Smooth muscle cell (in vitro differentiated cells): Measurements from ENCODE around the gene ETV7. TPM values are rescaled to one million over a fixed set of nuclear protein-coding genes. Genes with fewer than 3 reads are reported as not detected.

Experiments used
- DNase-seq: peaks from one replicate; lab custom pipeline; 2025; ENCODE audit not compliant: unreplicated experiment; lab: John Stamatoyannopoulos, UW
- H2AFZ ChIP-seq: fragments of 200-600 bp; sonication (generic); 2 replicates; pipeline ENCODE4 v1.6.0; 2016; ENCODE audit warnings: antibody characterized with exemption, low read depth, mild to moderate bottlenecking
- H3F3A ChIP-seq: fragments of 200-600 bp; sonication (generic); 2 replicates; pipeline ENCODE4 v1.6.0; 2017; ENCODE audit warnings: antibody characterized with exemption, low read depth
- H3K27ac ChIP-seq: fragments of 200-600 bp; sonication (generic); 2 replicates; pipeline ENCODE4 v1.5.1; 2016; ENCODE audit warnings: low read depth, mild to moderate bottlenecking
- H3K27me3 ChIP-seq: fragments of 200-600 bp; sonication (generic); 2 replicates; pipeline ENCODE4 v1.6.1; 2016; ENCODE audit warnings: low read depth, mild to moderate bottlenecking
- H3K36me3 ChIP-seq: fragments of 200-600 bp; sonication (generic); 2 replicates; pipeline ENCODE4 v1.5.1; 2016; ENCODE audit warnings: low read depth
- H3K4me1 ChIP-seq: fragments of 200-600 bp; sonication (generic); 2 replicates; pipeline ENCODE4 v1.5.1; 2016; ENCODE audit warnings: low read depth
- H3K4me2 ChIP-seq: fragments of 200-600 bp; sonication (generic); 2 replicates; pipeline ENCODE4 v1.6.0; 2016; ENCODE audit warnings: mild to moderate bottlenecking
- H3K4me3 ChIP-seq: fragments of 200-600 bp; sonication (generic); 2 replicates; pipeline ENCODE4 v1.5.1; 2016; ENCODE audit warnings: mild to moderate bottlenecking
- H3K79me2 ChIP-seq: fragments of 200-600 bp; sonication (generic); 2 replicates; pipeline ENCODE4 v1.6.0; 2016; ENCODE audit warnings: low read depth, mild to moderate bottlenecking
- H3K9ac ChIP-seq: fragments of 200-600 bp; sonication (generic); 2 replicates; pipeline ENCODE4 v1.6.0; 2016; ENCODE audit warnings: low read depth
- H3K9me3 ChIP-seq: fragments of 200-600 bp; sonication (generic); replicated peaks from 2 replicates; pipeline ENCODE4 v1.5.1; 2016; ENCODE audit warnings: low read depth
- H4K20me1 ChIP-seq: fragments of 200-600 bp; sonication (generic); 2 replicates; pipeline ENCODE4 v1.6.0; 2016; ENCODE audit warnings: low read depth
- WGBS: methylation state at CpG from one replicate; pipeline ENCODE4 v1.1.7; 2016; ENCODE audit warnings: low lambda C conversion rate; 5-methylcytosine and 5-hydroxymethylcytosine counted together
- polyA plus RNA-seq: library from polyadenylated mRNA; unstranded; fragments of >200 nt; fragmentation: Nextera tagmentation; extraction: Ambion mirVana; gene quantifications from 2 replicates; pipeline ENCODE4 v1.2.1, GENCODE V29; 2016
- total RNA-seq: library from RNA; depleted of rRNA; stranded (reverse); fragments of >200 nt; gene quantifications from 2 replicates; pipeline ENCODE4 v1.2.3, GENCODE V29; 2014
- TF ChIP-seq, protein P1 (sequence below): fragments of 200-600 bp; sonication (generic); IDR thresholded peaks from 2 replicates; pipeline ENCODE4 v1.5.1; 2017; ENCODE audit warnings: borderline replicate concordance, mild to moderate bottlenecking, antibody characterized with exemption; ENCODE audit not compliant: insufficient read depth, poor library complexity, severe bottlenecking

Gene ETV7
- total and polyA plus RNA-seq, 2 experiments from 2014 or later, result 0.83 TPM; not detected in 1

DNA sequence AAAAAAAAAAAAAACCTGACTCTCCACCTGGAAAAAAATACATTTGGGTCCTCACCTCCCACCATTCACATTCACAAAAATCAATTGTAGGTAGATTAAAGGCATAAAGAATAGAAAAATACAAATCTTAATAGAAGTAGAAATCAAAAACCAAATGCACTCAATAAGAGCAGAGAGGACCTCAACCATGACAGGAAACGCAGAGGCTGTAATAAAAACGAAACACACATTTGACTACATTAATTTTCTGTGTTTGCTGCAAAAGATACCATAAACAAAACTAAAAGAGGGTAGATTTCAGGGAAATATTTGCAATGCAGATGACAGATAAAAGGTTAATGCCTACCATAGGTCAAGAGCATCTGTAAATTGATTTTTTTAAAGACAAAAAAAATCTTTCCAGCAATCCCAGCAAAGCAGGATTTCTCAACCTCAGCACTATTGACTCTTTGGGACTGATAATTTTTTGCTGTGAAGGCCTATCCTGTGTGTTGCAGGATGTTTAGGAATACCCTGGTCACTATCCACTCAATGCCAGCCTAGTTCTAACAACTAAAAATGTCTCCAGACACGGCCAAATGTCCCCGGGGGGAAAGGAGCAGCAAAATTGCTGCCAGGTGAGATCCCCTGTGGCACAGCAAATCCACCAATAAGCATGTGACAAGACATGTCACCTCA lies 9.1 kb downstream of the ETV7 start:
- no peak overlapping the region for H3K27ac ChIP-seq
- H3K4me3 ChIP-seq, result no peak overlapping the region
- H3K4me1 ChIP-seq, result no peaks in the 10 kb centered on the region
- no peaks in the 10 kb centered on the region for H3K36me3 ChIP-seq
- no peaks in the 10 kb centered on the region for H3K9me3 ChIP-seq
- no peaks in the 10 kb centered on the region for H3K27me3 ChIP-seq
- H3K79me2 ChIP-seq, result no peaks in the 10 kb centered on the region
- H4K20me1 ChIP-seq, result no peaks in the 10 kb centered on the region
- DNase-seq, result no peak
- H3K9ac ChIP-seq, result no peak overlapping the region
- no peaks in the 10 kb centered on the region for H3F3A ChIP-seq
- no peak overlapping the region for H2AFZ ChIP-seq
- 93% methylated on average over 4 of the region's 4 CpGs for WGBS
- H3K4me2 ChIP-seq, result no peak overlapping the region
- TF ChIP-seq, protein P1, sequence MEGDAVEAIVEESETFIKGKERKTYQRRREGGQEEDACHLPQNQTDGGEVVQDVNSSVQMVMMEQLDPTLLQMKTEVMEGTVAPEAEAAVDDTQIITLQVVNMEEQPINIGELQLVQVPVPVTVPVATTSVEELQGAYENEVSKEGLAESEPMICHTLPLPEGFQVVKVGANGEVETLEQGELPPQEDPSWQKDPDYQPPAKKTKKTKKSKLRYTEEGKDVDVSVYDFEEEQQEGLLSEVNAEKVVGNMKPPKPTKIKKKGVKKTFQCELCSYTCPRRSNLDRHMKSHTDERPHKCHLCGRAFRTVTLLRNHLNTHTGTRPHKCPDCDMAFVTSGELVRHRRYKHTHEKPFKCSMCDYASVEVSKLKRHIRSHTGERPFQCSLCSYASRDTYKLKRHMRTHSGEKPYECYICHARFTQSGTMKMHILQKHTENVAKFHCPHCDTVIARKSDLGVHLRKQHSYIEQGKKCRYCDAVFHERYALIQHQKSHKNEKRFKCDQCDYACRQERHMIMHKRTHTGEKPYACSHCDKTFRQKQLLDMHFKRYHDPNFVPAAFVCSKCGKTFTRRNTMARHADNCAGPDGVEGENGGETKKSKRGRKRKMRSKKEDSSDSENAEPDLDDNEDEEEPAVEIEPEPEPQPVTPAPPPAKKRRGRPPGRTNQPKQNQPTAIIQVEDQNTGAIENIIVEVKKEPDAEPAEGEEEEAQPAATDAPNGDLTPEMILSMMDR, result no peak

DNA sequence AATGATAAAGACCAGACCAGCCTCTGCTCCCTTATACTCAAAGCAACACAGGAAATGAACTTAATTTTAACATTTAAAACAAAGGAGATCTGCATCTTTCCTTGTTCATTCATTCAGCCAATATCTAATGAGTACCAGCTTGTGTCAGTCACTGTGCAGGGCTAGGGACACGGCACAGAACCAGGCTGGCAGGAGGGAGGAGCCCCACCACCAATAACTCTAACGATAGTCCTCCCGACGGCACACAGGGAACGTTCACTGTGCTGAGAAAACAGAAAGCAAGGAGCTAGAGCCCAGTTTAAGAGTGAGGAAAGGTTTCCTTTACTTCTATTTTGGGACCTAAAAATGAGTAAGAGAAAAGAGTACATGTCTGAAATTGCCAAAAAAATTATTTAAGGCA lies 9.9 kb downstream of the ETV7 start:
- no peaks in the 10 kb centered on the region for H3K4me1 ChIP-seq
- WGBS, result 66% methylated on average over 5 of the region's 5 CpGs
- H2AFZ ChIP-seq, result no peak overlapping the region

DNA sequence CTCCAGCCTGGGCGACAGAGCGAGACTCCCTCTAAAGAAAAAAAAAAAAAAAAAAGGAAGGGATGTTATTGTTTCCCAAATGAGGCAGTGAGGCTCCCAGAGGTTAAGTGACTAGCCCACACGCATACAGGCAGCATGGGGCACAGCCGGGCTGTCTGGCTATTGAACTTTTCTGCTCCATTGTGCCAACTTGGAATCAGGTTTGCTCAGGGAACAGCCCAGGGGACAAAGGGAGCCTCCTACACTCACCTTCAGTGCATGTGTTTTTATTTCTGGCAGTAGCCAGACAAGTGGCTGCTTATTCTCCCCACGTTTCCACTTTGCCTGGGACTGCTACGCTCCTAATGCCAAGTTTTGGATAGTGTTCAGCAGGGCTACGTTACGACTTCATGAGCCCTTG lies 10.7 kb downstream of the ETV7 start:
- Histone ChIP-seq H3K79me2 (no peaks in the 10 kb centered on the region), H3K4me3 (no peak overlapping the region), H3K4me2 (no peak overlapping the region), H3K9ac (no peak overlapping the region), H4K20me1 (no peaks in the 10 kb centered on the region), H3K36me3 (no peaks in the 10 kb centered on the region), H3K27ac (no peak overlapping the region), H3K4me1 (no peaks in the 10 kb centered on the region), H2AFZ (no peak overlapping the region), H3F3A (no peaks in the 10 kb centered on the region), H3K9me3 (no peaks in the 10 kb centered on the region), H3K27me3 (no peaks in the 10 kb centered on the region)
- 83% methylated on average over 8 of the region's 8 CpGs for WGBS
- no peak for DNase-seq
- TF ChIP-seq, protein P1, result no peak

More for the DNA sequence above, 9.9 kb downstream of the ETV7 start:
- no peak overlapping the region for H3K4me2 ChIP-seq
- DNase-seq, result no peak
- H3K27me3 ChIP-seq, result no peaks in the 10 kb centered on the region
- no peak overlapping the region for H3K9ac ChIP-seq
- no peaks in the 10 kb centered on the region for H3K9me3 ChIP-seq
- TF ChIP-seq, protein P1, result no peak
- H3K4me3 ChIP-seq, result no peak overlapping the region
- no peak overlapping the region for H3K27ac ChIP-seq
- no peaks in the 10 kb centered on the region for H4K20me1 ChIP-seq
- H3K36me3 ChIP-seq, result no peaks in the 10 kb centered on the region
- H3K79me2 ChIP-seq, result no peaks in the 10 kb centered on the region
- H3F3A ChIP-seq, result no peaks in the 10 kb centered on the region

DNA sequence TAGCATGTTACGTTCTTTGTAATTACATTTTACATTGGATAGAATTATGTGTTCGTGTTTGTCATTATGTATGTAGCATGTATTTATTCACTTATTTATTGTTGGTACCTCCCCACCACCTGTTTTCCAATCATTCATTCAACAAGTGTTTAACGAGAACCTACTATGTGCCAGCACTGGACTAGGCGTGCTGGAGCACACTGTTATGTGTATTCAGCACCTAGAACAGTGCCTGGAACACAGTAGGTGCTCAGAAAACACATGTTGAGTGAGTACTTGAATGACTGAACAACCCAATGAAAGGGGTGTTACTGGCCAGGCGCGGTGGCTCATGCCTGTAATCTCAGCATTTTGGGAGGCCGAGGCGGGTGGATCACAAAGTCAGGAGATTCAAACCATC lies 11.3 kb downstream of the ETV7 start:
- WGBS, result 94% methylated on average over 8 of the region's 8 CpGs
- no peak overlapping the region for H3K9ac ChIP-seq
- DNase-seq, result no peak
- TF ChIP-seq, protein P1, result no peak
- H3K79me2 ChIP-seq, result no peaks in the 10 kb centered on the region
- H3K9me3 ChIP-seq, result no peaks in the 10 kb centered on the region
- no peak overlapping the region for H3K27ac ChIP-seq
- H3K36me3 ChIP-seq, result no peaks in the 10 kb centered on the region
- no peaks in the 10 kb centered on the region for H3F3A ChIP-seq
- no peaks in the 10 kb centered on the region for H3K27me3 ChIP-seq
- no peak overlapping the region for H3K4me2 ChIP-seq
- H2AFZ ChIP-seq, result no peak overlapping the region
- H3K4me3 ChIP-seq, result no peak overlapping the region
- H4K20me1 ChIP-seq, result no peaks in the 10 kb centered on the region
- no peaks in the 10 kb centered on the region for H3K4me1 ChIP-seq
